Activated gamma-delta T cell treated with anti-CD3 and anti-CD28 coated beads, Interleukin-2, amount 50 U/mL, for 16 hours (primary cell): ENCODE results near the gene DLX1.
"Not testable (repeated sequence)": the region's sequence is repeated elsewhere in the genome, so short reads cannot be mapped to it uniquely, and the experiment has no call there.

Experiments used
- DNase-seq: peaks from one replicate; pipeline ENCODE4 v3.0.0-alpha.2; 2020; ENCODE audit warnings: low read depth

The DLX1 gene

GRCh38 chr2:172098650-172099471 lies 13.6 kb downstream of the DLX1 start:
- DNase-seq = no peak

- no peak for DNase-seq
These were observed 14.3 kb downstream of the DLX1 start for GRCh38 chr2:172099472-172100079.

- DNase-seq = no peak
These were observed 15.0 kb downstream of the DLX1 start for GRCh38 chr2:172100080-172100934.

GRCh38 chr2:172100935-172101820 lies 15.9 kb downstream of the DLX1 start:
- DNase-seq = no peak

GRCh38 chr2:172101821-172102390 lies 16.6 kb downstream of the DLX1 start:
- DNase-seq = no peak

- DNase-seq = peak; percentile 41
These were observed 17.4 kb downstream of the DLX1 start, which contains the start of gene DLX2 for GRCh38 chr2:172102391-172103359. TSS of gene DLX2 (minus strand) at chr2:172102900. CDS start at chr2:172102538, 362 bp downstream.

- peak; percentile 66 for DNase-seq
These were observed 18.4 kb downstream of the DLX1 start for GRCh38 chr2:172103471-172104272.

- no peak for DNase-seq
These were observed 20.3 kb downstream of the DLX1 start for GRCh38 chr2:172105471-172106107.

GRCh38 chr2:172106108-172106961 lies 21.0 kb downstream of the DLX1 start:
- DNase-seq = no peak

GRCh38 chr2:172107690-172108586 lies 22.6 kb downstream of the DLX1 start:
- DNase-seq = no peak

GRCh38 chr2:172108587-172108930 lies 23.3 kb downstream of the DLX1 start:
- DNase-seq = no peak

- DNase-seq = no peak
These were observed 24.1 kb downstream of the DLX1 start for GRCh38 chr2:172109256-172109987.

GRCh38 chr2:172109988-172110811 lies 24.9 kb downstream of the DLX1 start:
- DNase-seq = no peak

- no peak for DNase-seq
These were observed 28.3 kb downstream of the DLX1 start for GRCh38 chr2:172113617-172114016.

GRCh38 chr2:172114176-172114575 lies 28.9 kb downstream of the DLX1 start:
- DNase-seq = not testable (repeated sequence)
